HG02884 (cell line): ENCODE results near the gene FXYD2.
"Not testable (repeated sequence)": the region's sequence is repeated elsewhere in the genome, so short reads cannot be mapped to it uniquely, and the experiment has no call there.

Experiments
- ATAC-seq: cut with Tn5 transposase; IDR thresholded peaks from one replicate; pipeline ENCODE4 v1.9.1; 2021; ENCODE audit warnings: mild to moderate bottlenecking, moderate library complexity; ENCODE audit not compliant: unreplicated experiment

FXYD2 gene

DNA sequence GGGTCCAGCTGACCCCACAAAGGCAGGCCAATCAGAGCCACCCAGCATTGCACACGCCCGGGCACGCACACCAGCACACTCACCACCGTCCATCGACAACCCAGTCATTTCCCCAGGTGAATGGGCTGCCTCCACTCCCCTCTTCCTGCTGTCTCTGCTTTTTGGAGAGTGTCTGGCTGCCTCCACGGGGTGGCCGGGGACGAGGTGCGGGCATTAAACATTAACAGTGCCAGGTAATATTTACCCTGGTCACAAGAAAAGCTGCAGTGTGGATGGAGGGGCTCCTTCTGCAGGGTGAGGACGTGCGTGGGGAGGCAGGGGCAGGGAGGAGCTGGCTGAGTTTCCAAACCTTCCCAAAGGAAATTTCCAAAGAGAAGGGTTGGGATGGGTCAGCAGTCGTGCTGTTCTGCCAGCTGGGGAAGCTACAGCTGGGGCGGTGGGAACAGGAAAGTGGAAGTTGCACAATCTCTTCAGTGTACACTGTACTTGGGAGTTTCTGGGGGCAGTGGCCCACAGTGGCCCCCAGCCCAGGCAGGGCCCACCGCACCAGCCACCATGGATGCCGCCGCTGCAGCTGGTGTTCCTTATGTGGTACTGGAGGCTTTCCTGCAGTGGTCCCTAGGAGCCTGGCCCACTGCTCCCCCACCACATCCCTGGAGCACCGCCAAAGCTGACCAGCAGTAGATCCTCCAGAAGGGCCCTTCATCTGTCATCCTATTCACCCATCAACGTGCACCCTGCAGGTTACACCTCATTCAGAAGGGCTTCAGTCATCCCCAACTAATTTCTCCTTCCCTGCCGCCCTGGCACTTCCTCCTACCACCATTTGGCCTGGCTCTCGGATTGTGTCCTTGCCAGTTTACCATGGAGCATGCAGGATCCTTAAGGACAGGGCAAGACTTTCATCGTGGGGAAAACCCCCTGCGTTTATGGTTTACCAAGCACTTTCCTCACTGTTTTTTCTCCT, at the start of gene FXYD2:
FXYD2 (minus strand) TSS at position 174 of the 967 bp plus-strand sequence; CDS start at position 108, 66 bp downstream.
- no peak for ATAC-seq

- ATAC-seq = no peak
Observed at GRCh38 chr11:117873828-117874125, 49.2 kb upstream of the FXYD2 start.

- ATAC-seq = no peak
Observed at GRCh38 chr11:117872975-117873827, 48.7 kb upstream of the FXYD2 start.

DNA sequence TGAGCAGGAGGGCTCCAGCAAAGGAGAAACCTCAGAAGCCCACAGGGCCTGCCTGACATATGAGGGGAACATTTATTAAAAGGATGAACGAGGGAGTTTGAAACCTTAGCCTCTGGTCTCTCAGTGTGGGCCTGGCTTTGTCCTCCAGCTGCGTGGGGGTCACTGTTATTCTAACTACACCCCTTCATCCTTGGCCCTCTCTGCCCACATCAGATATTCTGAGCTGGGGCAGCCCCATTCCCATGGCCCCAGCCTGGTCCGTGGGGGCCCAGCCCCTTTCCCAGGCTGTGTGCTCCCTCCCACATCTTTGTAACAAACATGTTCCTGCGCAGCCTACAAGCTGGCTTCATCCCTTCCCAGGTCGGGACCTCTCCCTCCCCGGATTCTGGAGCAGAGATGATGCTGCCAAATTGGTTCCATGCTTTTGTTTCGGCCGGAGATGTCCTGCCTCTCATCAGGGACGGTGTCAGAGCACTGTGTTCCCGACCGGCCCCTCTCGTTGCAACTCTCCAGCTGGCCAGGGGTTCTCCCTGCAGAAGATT, 47.9 kb upstream of the FXYD2 start:
- no peak for ATAC-seq

DNA sequence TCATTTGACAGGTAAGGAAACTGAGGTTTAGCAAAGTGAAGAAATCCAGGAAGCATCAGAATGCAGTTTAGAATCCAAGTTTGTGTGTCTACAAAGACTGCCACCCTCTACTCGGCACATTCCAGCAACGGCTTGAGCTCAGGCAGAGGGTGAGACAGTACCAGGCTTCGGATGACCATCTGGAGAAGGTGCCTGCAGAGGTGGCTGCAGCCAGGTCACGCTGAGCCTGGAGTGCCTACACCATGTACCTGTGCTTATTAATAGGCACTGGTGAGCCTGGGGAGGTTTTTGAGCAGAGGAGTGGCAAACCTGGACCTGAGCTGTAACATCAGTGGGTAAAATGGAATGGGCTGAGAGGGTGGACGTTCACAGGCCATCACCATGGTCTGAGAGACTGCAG, 47.2 kb upstream of the FXYD2 start:
- no peak for ATAC-seq

DNA sequence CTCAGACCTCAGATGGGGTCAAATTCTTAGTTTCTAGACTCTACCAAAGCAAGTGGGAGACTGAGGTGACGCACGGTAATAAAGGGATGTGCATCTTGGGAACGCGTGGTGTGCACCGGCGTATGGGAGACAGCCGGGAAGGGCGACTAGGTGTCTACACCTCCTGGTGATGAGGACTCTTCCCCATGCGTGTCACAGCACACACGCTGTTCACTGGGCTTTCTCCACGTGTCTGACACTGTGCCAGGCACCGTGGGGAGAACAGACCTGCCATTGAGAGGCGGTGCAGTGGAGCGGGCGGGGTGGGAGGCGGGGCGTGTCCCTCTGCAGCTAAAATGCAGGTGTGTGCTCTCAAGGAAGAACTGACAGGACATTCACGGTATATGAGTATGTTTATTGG, 46.6 kb upstream of the FXYD2 start:
- no peak for ATAC-seq

DNA sequence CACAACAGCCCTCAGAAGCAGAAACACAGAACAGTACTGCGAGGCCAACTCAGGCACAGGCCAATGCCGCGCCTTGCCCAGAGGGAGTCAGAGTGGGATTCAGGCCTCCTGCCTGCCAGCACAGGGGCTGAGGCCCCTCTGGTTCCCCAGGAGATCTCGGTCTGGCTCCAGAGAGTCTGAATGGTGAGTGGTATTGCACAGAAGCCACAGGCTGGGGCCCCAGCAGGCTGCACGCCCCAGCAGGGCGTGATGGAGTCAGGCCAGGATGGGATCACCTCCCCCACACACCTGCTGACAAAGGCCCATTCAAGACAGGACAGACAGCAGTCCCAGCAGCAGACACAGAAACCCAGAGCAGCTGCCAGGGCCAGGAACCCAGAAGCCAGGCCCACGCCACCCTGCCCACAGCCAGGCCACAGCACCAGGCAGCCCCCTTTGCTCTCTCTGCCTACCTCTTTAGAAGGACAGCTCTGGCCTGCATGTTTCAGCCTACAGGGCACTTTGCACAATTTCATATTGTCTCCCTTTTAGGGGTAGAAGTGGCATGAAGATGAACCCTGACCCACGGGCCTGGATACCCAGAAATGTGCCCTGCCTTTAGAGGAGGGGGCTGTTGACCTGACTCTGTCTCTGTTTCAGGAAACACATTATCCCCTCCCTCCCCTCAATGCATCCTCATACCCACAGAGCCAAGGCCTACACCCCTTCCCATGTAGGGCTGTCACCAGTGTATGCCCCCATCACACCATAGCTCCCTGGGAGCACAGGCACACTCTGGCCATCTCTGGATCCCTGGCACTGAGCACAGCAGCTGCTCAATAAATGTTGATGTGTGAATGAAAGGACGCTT, 45.8 kb upstream of the FXYD2 start:
- no peak for ATAC-seq

GRCh38 chr11:117869604-117870003, 45.1 kb upstream of the FXYD2 start:
- ATAC-seq = no peak

- no peak for ATAC-seq
Observed at GRCh38 chr11:117868815-117869561, 44.4 kb upstream of the FXYD2 start.

GRCh38 chr11:117868088-117868487, 43.5 kb upstream of the FXYD2 start:
- ATAC-seq = no peak

- no peak for ATAC-seq
Observed at GRCh38 chr11:117866526-117866925, 42.0 kb upstream of the FXYD2 start.

- ATAC-seq = not testable (repeated sequence)
Observed at GRCh38 chr11:117865546-117865945, 41.0 kb upstream of the FXYD2 start.

GRCh38 chr11:117863383-117863782, 38.8 kb upstream of the FXYD2 start:
- ATAC-seq = no peak

DNA sequence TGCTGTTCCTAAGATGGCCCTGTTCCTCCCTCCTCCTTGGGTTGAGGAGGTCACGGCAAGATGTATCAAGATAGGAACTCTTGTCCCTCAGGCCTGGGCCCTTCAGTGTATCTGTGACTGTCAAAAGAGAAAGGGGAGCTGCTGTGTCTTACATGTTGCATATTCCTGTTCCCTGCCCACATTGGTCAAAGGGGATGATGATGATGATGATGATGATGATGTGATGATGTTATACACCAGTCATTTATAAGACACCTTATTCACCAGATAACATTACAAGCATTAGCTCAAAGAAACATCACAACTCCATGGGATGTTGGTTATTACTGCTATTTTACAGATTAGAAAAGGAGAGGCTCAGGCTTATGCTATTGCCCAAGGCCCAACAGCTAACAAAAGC, 38.2 kb upstream of the FXYD2 start:
- ATAC-seq = no peak

GRCh38 chr11:117862019-117862725, 37.6 kb upstream of the FXYD2 start:
- ATAC-seq = no peak

- ATAC-seq = no peak
Observed at GRCh38 chr11:117861151-117862018, 36.8 kb upstream of the FXYD2 start.

GRCh38 chr11:117860139-117860538, 35.6 kb upstream of the FXYD2 start:
- no peak for ATAC-seq

GRCh38 chr11:117859488-117860112, 35.1 kb upstream of the FXYD2 start:
- no peak for ATAC-seq
